SK-N-SH treated with all-trans-retinoic acid at 6 μM for 48 hours (cell line): ENCODE measurements around the gene EPS8L3.

Experiments used
- ATAC-seq: fragments of 200-7000 bp; cut with Tn5 transposase; 3 replicates; pipeline ENCODE4 v1.9.1; 2020; ENCODE audit warnings: mild to moderate bottlenecking, moderate library complexity
- ARNTL ChIP-seq: fragments of 450-650 bp; formaldehyde crosslinking; IDR thresholded peaks from 2 replicates; pipeline ENCODE4 v1.5.0; 2020; ENCODE audit warnings: low read depth, mild to moderate bottlenecking, moderate library complexity, borderline replicate concordance
- BACH2 ChIP-seq: fragments of 250-450 bp; sonication (Bioruptor Pico); IDR thresholded peaks from 2 replicates; pipeline ENCODE4 v1.9.0; 2021; ENCODE audit warnings: mild to moderate bottlenecking, borderline replicate concordance
- CREB5 ChIP-seq: fragments of 250-450 bp; sonication (Bioruptor Pico); IDR thresholded peaks from 2 replicates; pipeline ENCODE4 v1.5.1; 2020; ENCODE audit warnings: low read depth, mild to moderate bottlenecking, moderate library complexity
- CSDC2 ChIP-seq: fragments of 250-450 bp; sonication (Bioruptor Pico); IDR thresholded peaks from 2 replicates; pipeline ENCODE4 v1.5.0; 2020; ENCODE audit warnings: mild to moderate bottlenecking, moderate library complexity
- CSRNP3 ChIP-seq: fragments of 250-450 bp; sonication (Bioruptor Pico); IDR thresholded peaks from 2 replicates; pipeline ENCODE4 v1.5.1; 2021; ENCODE audit warnings: mild to moderate bottlenecking, moderate library complexity
- ESRRG ChIP-seq: fragments of 250-450 bp; sonication (Bioruptor Pico); IDR thresholded peaks from 2 replicates; pipeline ENCODE4 v1.6.1; 2021; ENCODE audit warnings: mild to moderate bottlenecking
- GLIS3 ChIP-seq: fragments of 250-450 bp; sonication (Bioruptor Pico); IDR thresholded peaks from 2 replicates; pipeline ENCODE4 v1.5.0; 2020; ENCODE audit warnings: mild to moderate bottlenecking, moderate library complexity
- ISL1 ChIP-seq: fragments of 250-450 bp; sonication (Bioruptor Pico); IDR thresholded peaks from 2 replicates; pipeline ENCODE4 v2.1.2; 2022; ENCODE audit warnings: mild to moderate bottlenecking, moderate library complexity
- OSR1 ChIP-seq: fragments of 250-450 bp; sonication (Bioruptor Pico); IDR thresholded peaks from 2 replicates; pipeline ENCODE4 v1.8.0; 2022; ENCODE audit warnings: moderate library complexity, mild to moderate bottlenecking, inconsistent platforms
- PATZ1 ChIP-seq: fragments of 250-450 bp; sonication (Bioruptor Pico); IDR thresholded peaks from 2 replicates; pipeline ENCODE4 v1.8.0; 2020; ENCODE audit warnings: mild to moderate bottlenecking, moderate library complexity, borderline replicate concordance
- RARB ChIP-seq: fragments of 250-450 bp; sonication (Bioruptor Pico); IDR thresholded peaks from 2 replicates; pipeline ENCODE4 v1.8.0; 2021; ENCODE audit warnings: mild to moderate bottlenecking, moderate library complexity
- SNAI2 ChIP-seq: fragments of 250-450 bp; sonication (Bioruptor Pico); IDR thresholded peaks from 2 replicates; pipeline ENCODE4 v1.5.0; 2020; ENCODE audit warnings: mild to moderate bottlenecking, moderate library complexity
- TCF4 ChIP-seq: fragments of 250-450 bp; sonication (Bioruptor Pico); IDR thresholded peaks from 2 replicates; pipeline ENCODE4 v1.8.0; 2021; ENCODE audit warnings: mild to moderate bottlenecking, moderate library complexity, borderline replicate concordance
- TOX ChIP-seq: fragments of 250-450 bp; sonication (Bioruptor Pico); IDR thresholded peaks from 2 replicates; pipeline ENCODE4 v1.8.0; 2021; ENCODE audit warnings: mild to moderate bottlenecking, moderate library complexity, borderline replicate concordance
- ZFP3 ChIP-seq: fragments of 250-450 bp; sonication (Bioruptor Pico); IDR thresholded peaks from 2 replicates; pipeline ENCODE4 v1.5.0; 2020; ENCODE audit warnings: mild to moderate bottlenecking, moderate library complexity
- ZFP30 ChIP-seq: fragments of 450-650 bp; formaldehyde crosslinking; IDR thresholded peaks from 2 replicates; pipeline ENCODE4 v1.5.0; 2022; ENCODE audit warnings: mild to moderate bottlenecking, moderate library complexity
- ZNF8 ChIP-seq: fragments of 450-650 bp; formaldehyde crosslinking; IDR thresholded peaks from 2 replicates; pipeline ENCODE4 v1.5.0; 2020; ENCODE audit warnings: mild to moderate bottlenecking, moderate library complexity

EPS8L3 gene

GRCh38 chr1:109785446-109786111 lies 21.9 kb upstream of the EPS8L3 start:
- no peak for ATAC-seq
- TF ChIP-seq TOX = no peak
- no peak for TF ChIP-seq ARNTL (CRISPR knock-in tag)

GRCh38 chr1:109784551-109785252 lies 21.0 kb upstream of the EPS8L3 start:
- no peak for ATAC-seq

GRCh38 chr1:109783436-109783835 lies 19.7 kb upstream of the EPS8L3 start:
- ATAC-seq = peak; percentile 85
- TF ChIP-seq RARB (CRISPR knock-in tag) = no peak
- 0 out of 2 replicates have a peak, but pooled peaks have one; percentile 44 for TF ChIP-seq ZFP3 (CRISPR knock-in tag)
- no peak for TF ChIP-seq ARNTL (CRISPR knock-in tag)
- no peak for TF ChIP-seq CREB5
- TF ChIP-seq ISL1 = peak; percentile 65
- TF ChIP-seq ZFP30 (CRISPR knock-in tag) = no peak
- TF ChIP-seq CSDC2 (CRISPR knock-in tag) = peak; percentile 75; the same call in 1 of the 2 replicates
- TF ChIP-seq ZNF8 (CRISPR knock-in tag) = no peak
- TF ChIP-seq CSRNP3 (CRISPR knock-in tag) = no peak
- TF ChIP-seq BACH2 = no peak
- TF ChIP-seq GLIS3 (CRISPR knock-in tag) = no peak
- no peak for TF ChIP-seq TOX
- no peak for TF ChIP-seq PATZ1 (CRISPR knock-in tag)
- TF ChIP-seq SNAI2 (CRISPR knock-in tag) = no peak

More at GRCh38 chr1:109784551-109785252, 21.0 kb upstream of the EPS8L3 start:
- TF ChIP-seq ZFP30 (CRISPR knock-in tag) = no peak
- no peak for TF ChIP-seq ESRRG (CRISPR knock-in tag)
- TF ChIP-seq CREB5 = no peak
- no peak for TF ChIP-seq ZFP3 (CRISPR knock-in tag)
- TF ChIP-seq ZNF8 (CRISPR knock-in tag) = no peak
- TF ChIP-seq ISL1 = no peak
- TF ChIP-seq RARB (CRISPR knock-in tag) = no peak
- no peak for TF ChIP-seq BACH2
- no peak for TF ChIP-seq PATZ1 (CRISPR knock-in tag)
- no peak for TF ChIP-seq OSR1 (CRISPR knock-in tag)
- TF ChIP-seq SNAI2 (CRISPR knock-in tag) = no peak
- TF ChIP-seq GLIS3 (CRISPR knock-in tag) = no peak

GRCh38 chr1:109782927-109783326 lies 19.2 kb upstream of the EPS8L3 start:
- no peak for ATAC-seq
- TF ChIP-seq PATZ1 (CRISPR knock-in tag) (no peak), ARNTL (CRISPR knock-in tag) (no peak), CSDC2 (CRISPR knock-in tag) (no peak), OSR1 (CRISPR knock-in tag) (no peak), BACH2 (no peak), CSRNP3 (CRISPR knock-in tag) (no peak), ISL1 (no peak), RARB (CRISPR knock-in tag) (no peak), GLIS3 (CRISPR knock-in tag) (no peak), ZNF8 (CRISPR knock-in tag) (no peak), TCF4 (CRISPR knock-in tag) (no peak), SNAI2 (CRISPR knock-in tag) (no peak)
